GM12878 (cell line): ENCODE measurements around the gene CAMTA1. TPM values are rescaled to one million over a fixed set of nuclear protein-coding genes. Genes with fewer than 3 reads are reported as not detected.

ENCODE experiments used
- ATAC-seq: fragments of 200-7000 bp; cut with Tn5 transposase; 3 replicates; pipeline ENCODE4 v1.9.1; 2020; ENCODE audit warnings: mild to moderate bottlenecking, moderate library complexity
- BruUV-seq: library from RNA; stranded (reverse); fragments of 400-500 nt; replicated peaks from 2 replicates; lab custom pipeline; 2021; lab: Mats Ljungman, UMichigan
- CTCF ChIA-PET: fragments of 300-600 bp; sonication (Branson Sonifier 250); formaldehyde crosslinking; extraction: SDS; loops from one replicate; lab custom pipeline; 2021; ENCODE audit warnings: inconsistent platforms; lab: Yijun Ruan, JAX
- POLR2A ChIA-PET: fragments of 350-600 bp; formaldehyde crosslinking; extraction: SDS; loops from one replicate; lab custom pipeline; 2021; ENCODE audit warnings: inconsistent platforms; lab: Charles Lee
- RAD21 ChIA-PET: fragments of 300-600 bp; sonication (Branson Sonifier 250); formaldehyde crosslinking; loops from one replicate; lab custom pipeline; 2023; ENCODE audit warnings: antibody characterized with exemption; ENCODE audit not compliant: unreplicated experiment; lab: Charles Lee
- SMC1A ChIA-PET: fragments of 300-600 bp; sonication (Branson Sonifier 250); formaldehyde crosslinking; loops from one replicate; lab custom pipeline; 2023; ENCODE audit not compliant: unreplicated experiment, uncharacterized antibody; lab: Charles Lee
- DNase-seq: peaks from one replicate; pipeline ENCODE4 v3.0.0-alpha.2; 2011; ENCODE audit warnings: low read depth, low spot score
- FAIRE-seq: peaks from 3 replicates; lab custom pipeline; 2011; peaks lifted over from hg19 to GRCh38; lab: Jason Lieb, UNC
- H2AFZ ChIP-seq: 2 replicates; pipeline ENCODE4 v1.6.0; 2011; ENCODE audit warnings: low read depth, low read length, control low read depth; ENCODE audit not compliant: control insufficient read depth
- H3K27ac ChIP-seq: 2 replicates; pipeline ENCODE4 v1.5.1; 2011; ENCODE audit warnings: control low read depth; ENCODE audit not compliant: control insufficient read depth, insufficient read depth
- H3K27me3 ChIP-seq, 2 experiments: replicated peaks in 1 of 2; 2 replicates each; pipeline versions ENCODE4 v1.6.0 to v1.6.1; 2011; ENCODE audit warnings: low read length in 1 of 2; ENCODE audit not compliant: control insufficient read depth in 2 of 2, insufficient read depth in 2 of 2
- H3K36me3 ChIP-seq, 2 experiments: 2 replicates each; pipeline ENCODE4 v1.5.1; 2011; ENCODE audit warnings: low read length in 1 of 2; ENCODE audit not compliant: control insufficient read depth in 2 of 2, insufficient read depth in 2 of 2
- H3K4me1 ChIP-seq: 2 replicates; pipeline ENCODE4 v1.6.1; 2011; ENCODE audit warnings: mild to moderate bottlenecking, low read length, moderate library complexity, mixed read lengths; ENCODE audit not compliant: control insufficient read depth, insufficient read depth
- H3K4me2 ChIP-seq: 2 replicates; pipeline ENCODE4 v1.6.0; 2011; ENCODE audit warnings: control low read depth; ENCODE audit not compliant: control insufficient read depth, insufficient read depth
- H3K4me3 ChIP-seq: fragments of 200-600 bp; sonication (generic); 2 replicates; pipeline ENCODE4 v1.5.1; 2016
- H3K79me2 ChIP-seq: 2 replicates; pipeline ENCODE4 v1.6.0; 2011; ENCODE audit warnings: low read length; ENCODE audit not compliant: control insufficient read depth, insufficient read depth
- H3K9ac ChIP-seq: 2 replicates; pipeline ENCODE4 v1.8.0; 2011; ENCODE audit warnings: low read length, control low read depth, mixed read lengths; ENCODE audit not compliant: control insufficient read depth, insufficient read depth
- H3K9me3 ChIP-seq: replicated peaks from 3 replicates; pipeline ENCODE4 v1.5.1; 2011; ENCODE audit warnings: mild to moderate bottlenecking, low read length; ENCODE audit not compliant: control insufficient read depth, insufficient read depth
- H4K20me1 ChIP-seq: 2 replicates; pipeline ENCODE4 v1.6.0; 2011; ENCODE audit not compliant: control insufficient read depth, insufficient read depth
- ATF3 ChIP-seq: IDR thresholded peaks from 2 replicates; pipeline ENCODE4 v1.6.1; 2011; ENCODE audit warnings: low read depth, mild to moderate bottlenecking, low read length, moderate library complexity, borderline replicate concordance; ENCODE audit errors: extremely low read depth
- FOS ChIP-seq: IDR thresholded peaks from 3 replicates; pipeline ENCODE4 v1.6.1; 2011; ENCODE audit warnings: borderline replicate concordance; ENCODE audit not compliant: insufficient read length; ENCODE audit errors: extremely low read depth
- HDAC2 ChIP-seq: fragments of 200-600 bp; sonication (generic); IDR thresholded peaks from 2 replicates; pipeline ENCODE4 v1.6.1; 2017
- IKZF2 ChIP-seq, 2 experiments: fragments of 450-650 bp; IDR thresholded peaks; 2 replicates each; pipeline ENCODE4 v1.6.1; 2017; ENCODE audit warnings: mild to moderate bottlenecking in 2 of 2, moderate library complexity in 2 of 2
- IRF3 ChIP-seq: fragments of 450-650 bp; IDR thresholded peaks from 2 replicates; pipeline ENCODE4 v1.6.1; 2014; ENCODE audit warnings: mild to moderate bottlenecking
- MTA2 ChIP-seq: fragments of 450-650 bp; IDR thresholded peaks from 2 replicates; pipeline ENCODE4 v1.6.1; 2016; ENCODE audit warnings: low read depth, mild to moderate bottlenecking, moderate library complexity
- MYB ChIP-seq: fragments of 150-350 bp; IDR thresholded peaks from 2 replicates; pipeline ENCODE4 v1.6.1; 2014; ENCODE audit warnings: mild to moderate bottlenecking, low read depth, low read length, borderline replicate concordance
- NBN ChIP-seq: fragments of 450-650 bp; IDR thresholded peaks from 2 replicates; pipeline ENCODE4 v1.6.1; 2016
- POU2F2 ChIP-seq: IDR thresholded peaks from 3 replicates; pipeline ENCODE4 v1.6.1; 2011; ENCODE audit warnings: low read depth, mild to moderate bottlenecking, low read length, borderline replicate concordance
- RFX5 ChIP-seq: IDR thresholded peaks from 2 replicates; pipeline ENCODE4 v1.6.1; 2011; ENCODE audit warnings: low read depth, low read length, improper control_type of control experiment
- SIN3A ChIP-seq: IDR thresholded peaks from 2 replicates; pipeline ENCODE4 v1.6.1; 2012; ENCODE audit warnings: low read depth, low read length, improper control_type of control experiment
- SMC3 ChIP-seq: IDR thresholded peaks from 2 replicates; pipeline ENCODE4 v1.6.1; 2011; ENCODE audit warnings: low read length, improper control_type of control experiment, borderline replicate concordance
- SPI1 ChIP-seq: IDR thresholded peaks from 2 replicates; pipeline ENCODE4 v1.6.1; 2011; ENCODE audit warnings: low read depth, mild to moderate bottlenecking, low read length, moderate library complexity, borderline replicate concordance; ENCODE audit not compliant: insufficient read depth
- STAT3 ChIP-seq: IDR thresholded peaks from 2 replicates; pipeline ENCODE4 v1.6.1; 2011; ENCODE audit warnings: low read depth, low read length, improper control_type of control experiment
- SUPT20H ChIP-seq: IDR thresholded peaks from 2 replicates; pipeline ENCODE4 v1.6.1; 2011; ENCODE audit warnings: low read depth, mild to moderate bottlenecking, low read length, moderate library complexity, borderline replicate concordance; ENCODE audit not compliant: control insufficient read depth
- SUZ12 ChIP-seq: fragments of 200-600 bp; sonication (generic); IDR thresholded peaks from one replicate; pipeline ENCODE4 v1.6.1; 2018; ENCODE audit warnings: antibody characterized with exemption, mild to moderate bottlenecking; ENCODE audit not compliant: unreplicated experiment
- ZBED1 ChIP-seq: IDR thresholded peaks from 2 replicates; pipeline ENCODE4 v1.6.1; 2016; ENCODE audit warnings: borderline replicate concordance
- ZNF622 ChIP-seq: fragments of 450-650 bp; IDR thresholded peaks from 2 replicates; pipeline ENCODE4 v1.6.1; 2017; ENCODE audit warnings: mild to moderate bottlenecking, inconsistent platforms
- WGBS: methylation state at CpG from one replicate; pipeline ENCODE4 v1.1.6; 2016; ENCODE audit warnings: low lambda C conversion rate; ENCODE audit not compliant: insufficient replicate concordance, insufficient coverage; ENCODE audit errors: missing lambda C conversion rate; 5-methylcytosine and 5-hydroxymethylcytosine counted together
- in situ Hi-C: fragments of 300-500 bp; cut with MboI; formaldehyde crosslinking; loops from 9 replicates; pipeline ENCODE4 v1.14.3; 2018; ENCODE audit warnings: mixed read lengths
- intact Hi-C: fragments of 100-400 bp; cut with micrococcal nuclease; formaldehyde crosslinking; loops from one replicate; pipeline ENCODE4 v1.14.2; 2022; ENCODE audit not compliant: unreplicated experiment
- polyA plus RNA-seq, 11 experiments: library from polyadenylated mRNA; depleted of rRNA in 4 of 11; unstranded in 6 of 11; stranded (reverse) in 5 of 11; fragments of >200 nt; fragmentation: Nextera tagmentation in 4 of 11; fragmentation: Illumina TruSeq in 1 of 11; extraction: Ambion mirVana in 4 of 11; extraction: Trizol in 1 of 11; gene quantifications; 1 replicate in 1 of 11; 2 replicates in 10 of 11; pipeline versions ENCODE4 v1.2.1 to v1.2.3, GENCODE V29; 2011 to 2016; ENCODE audit warnings: inconsistent platforms in 2 of 11, missing spikeins in 2 of 11, low read depth in 1 of 11
- total RNA-seq, 4 experiments: library from RNA; depleted of rRNA in 3 of 4; stranded (reverse); fragments of >200 nt in 3 of 4; fragmentation: Illumina TruSeq in 1 of 4; extraction: Trizol in 1 of 4; gene quantifications; 2 replicates each; pipeline versions ENCODE4 v1.2.1 to v1.2.3, GENCODE V29; 2013 to 2021
- TF ChIP-seq, protein P1 (sequence below): fragments of 450-650 bp; conservative IDR thresholded peaks from 2 replicates; pipeline ENCODE4 v1.6.1; 2017; ENCODE audit warnings: mild to moderate bottlenecking, moderate library complexity
- TF ChIP-seq, protein P2 (sequence below): IDR thresholded peaks from 2 replicates; pipeline ENCODE4 v1.6.1; 2011; ENCODE audit warnings: borderline replicate concordance, low read depth, mild to moderate bottlenecking, moderate library complexity, low read length; ENCODE audit not compliant: insufficient read depth, poor library complexity, severe bottlenecking

Gene CAMTA1
- total and polyA plus RNA-seq, 10 of the 15 experiments (the other 5 are each of a cell fraction or from before 2014, with no cell fraction given): 37.7 to 148 (median 76.4) TPM

GRCh38 chr1:7086106-7086505 is 300.9 kb downstream of the CAMTA1 start:
- intact Hi-C loops: no loop called here
- FAIRE-seq (no peak), DNase-seq (no peak)
- Histone ChIP-seq H3K79me2 (no peaks in the 10 kb centered on the region), H3K36me3 (no peaks in the 10 kb centered on the region), H3K4me2 (no peak overlapping the region), H2AFZ (no peak overlapping the region), H3K27ac (no peak overlapping the region), H3K27me3 (no peaks in the 10 kb centered on the region; a peak in 1 of 4 replicates)
- WGBS: 15% methylated on average over 11 of the region's 11 CpGs
- in situ Hi-C loops: no loop called here
- CTCF ChIA-PET: no interaction called here
- TF ChIP-seq NBN (no peak), RFX5 (no peak), ATF3 (no peak), ZBED1 (no peak), SIN3A (no peak), POU2F2 (no peak), FOS (no peak), SPI1 (no peak), IRF3 (no peak), HDAC2 (no peak), STAT3 (no peak), SUZ12 (no peak), SMC3 (no peak), IKZF2 (IDR thresholded peaks at IDR 0.05) (no peak), ZNF622 (no peak), MYB (no peak), SUPT20H (no peak), MTA2 (no peak)
- TF ChIP-seq, protein P1, sequence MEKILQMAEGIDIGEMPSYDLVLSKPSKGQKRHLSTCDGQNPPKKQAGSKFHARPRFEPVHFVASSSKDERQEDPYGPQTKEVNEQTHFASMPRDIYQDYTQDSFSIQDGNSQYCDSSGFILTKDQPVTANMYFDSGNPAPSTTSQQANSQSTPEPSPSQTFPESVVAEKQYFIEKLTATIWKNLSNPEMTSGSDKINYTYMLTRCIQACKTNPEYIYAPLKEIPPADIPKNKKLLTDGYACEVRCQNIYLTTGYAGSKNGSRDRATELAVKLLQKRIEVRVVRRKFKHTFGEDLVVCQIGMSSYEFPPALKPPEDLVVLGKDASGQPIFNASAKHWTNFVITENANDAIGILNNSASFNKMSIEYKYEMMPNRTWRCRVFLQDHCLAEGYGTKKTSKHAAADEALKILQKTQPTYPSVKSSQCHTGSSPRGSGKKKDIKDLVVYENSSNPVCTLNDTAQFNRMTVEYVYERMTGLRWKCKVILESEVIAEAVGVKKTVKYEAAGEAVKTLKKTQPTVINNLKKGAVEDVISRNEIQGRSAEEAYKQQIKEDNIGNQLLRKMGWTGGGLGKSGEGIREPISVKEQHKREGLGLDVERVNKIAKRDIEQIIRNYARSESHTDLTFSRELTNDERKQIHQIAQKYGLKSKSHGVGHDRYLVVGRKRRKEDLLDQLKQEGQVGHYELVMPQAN: no peak
- TF ChIP-seq, protein P2, sequence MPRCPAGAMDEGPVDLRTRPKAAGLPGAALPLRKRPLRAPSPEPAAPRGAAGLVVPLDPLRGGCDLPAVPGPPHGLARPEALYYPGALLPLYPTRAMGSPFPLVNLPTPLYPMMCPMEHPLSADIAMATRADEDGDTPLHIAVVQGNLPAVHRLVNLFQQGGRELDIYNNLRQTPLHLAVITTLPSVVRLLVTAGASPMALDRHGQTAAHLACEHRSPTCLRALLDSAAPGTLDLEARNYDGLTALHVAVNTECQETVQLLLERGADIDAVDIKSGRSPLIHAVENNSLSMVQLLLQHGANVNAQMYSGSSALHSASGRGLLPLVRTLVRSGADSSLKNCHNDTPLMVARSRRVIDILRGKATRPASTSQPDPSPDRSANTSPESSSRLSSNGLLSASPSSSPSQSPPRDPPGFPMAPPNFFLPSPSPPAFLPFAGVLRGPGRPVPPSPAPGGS: no peak
- TF ChIP-seq, all 136 proteins: peak for 0
- Histone ChIP-seq H3K4me3 (no peak overlapping the region), H3K9ac (no peak overlapping the region), H3K9me3 (no peaks in the 10 kb centered on the region), H4K20me1 (no peaks in the 10 kb centered on the region), H3K4me1 (no peaks in the 10 kb centered on the region)
- RAD21 ChIA-PET: no interaction called here
- no peak for ATAC-seq
- POLR2A ChIA-PET: no interaction called here
- SMC1A ChIA-PET: no interaction called here
- BruUV-seq: no TSS peak
